NCI-H82 treated with DMSO at 0.1 percent for 48 hours (cell line): ENCODE data around the gene PROK1.

Experiments
- DNase-seq: peaks from one replicate; lab custom pipeline; 2025; ENCODE audit not compliant: unreplicated experiment; lab: John Stamatoyannopoulos, UW

Gene PROK1

GRCh38 chr1:110464340-110464739 lies 13.4 kb downstream of the PROK1 start:
- DNase-seq = no peak

DNA sequence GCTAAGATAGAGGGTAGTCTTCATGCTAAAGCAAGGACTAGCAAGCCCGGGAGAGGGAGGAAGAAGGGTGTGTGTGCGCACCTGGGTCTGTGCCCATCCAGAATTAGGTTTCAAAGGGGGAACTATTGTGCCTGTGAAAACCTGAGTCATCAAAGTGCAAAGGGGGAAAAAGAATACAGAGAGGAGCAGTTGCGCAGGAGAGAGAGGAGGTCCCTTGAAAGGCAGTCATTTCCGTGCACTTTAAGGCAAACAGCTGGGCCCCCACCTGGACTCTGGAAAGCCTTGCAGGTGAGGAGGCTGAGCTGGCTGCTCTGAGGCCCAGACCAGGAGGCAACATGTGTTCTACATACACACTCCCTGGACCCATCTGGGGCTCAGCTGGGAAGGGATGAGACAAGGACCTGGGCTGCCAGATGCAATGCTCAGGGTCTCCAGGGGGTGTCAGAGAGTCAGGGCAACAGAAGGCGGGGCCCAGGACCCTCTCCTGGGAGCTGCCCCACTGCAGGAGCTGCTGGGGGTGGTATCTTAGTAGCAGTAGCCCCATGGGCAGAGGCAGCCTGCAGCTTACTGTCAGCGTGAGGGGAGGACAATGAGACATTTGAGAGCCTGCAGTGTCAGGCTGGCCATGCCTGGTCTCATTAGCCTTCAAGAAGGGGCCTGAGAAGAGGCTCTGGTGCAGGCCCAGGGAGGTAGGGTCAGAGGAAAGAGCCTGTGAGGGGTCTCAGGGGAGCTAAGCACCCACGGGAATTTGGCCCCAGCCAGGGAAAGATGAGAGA lies 14.3 kb downstream of the PROK1 start:
- DNase-seq = peak; percentile 30

DNA sequence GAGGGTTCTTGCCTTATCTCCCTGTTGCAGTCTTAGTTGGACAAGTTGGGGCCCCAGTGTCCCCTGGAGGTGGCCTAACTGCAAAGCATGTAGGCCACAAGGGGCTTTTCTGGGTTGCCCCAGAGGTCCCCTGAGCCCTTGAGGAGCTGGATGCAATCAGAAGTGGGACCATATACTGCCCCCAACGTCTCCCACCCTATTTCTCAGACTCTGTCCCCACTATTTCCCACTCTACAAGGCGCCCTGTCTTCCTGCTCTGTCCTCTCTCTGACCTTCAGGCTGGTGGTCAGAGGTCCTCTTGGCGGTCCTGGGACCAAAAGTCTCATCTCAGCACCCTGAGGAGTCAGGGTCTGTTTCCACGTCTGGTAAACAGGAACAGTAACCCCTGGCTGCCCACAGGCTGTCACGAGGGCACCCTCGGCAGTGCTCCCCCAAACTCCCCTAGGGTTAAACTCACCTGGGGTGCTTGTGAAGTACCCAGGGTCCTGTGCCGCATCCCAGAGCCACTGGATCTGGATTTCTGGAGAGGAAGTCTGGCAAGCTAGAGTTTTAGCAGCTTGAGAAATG lies 14.9 kb downstream of the PROK1 start:
- DNase-seq = no peak

GRCh38 chr1:110466646-110467280 lies 15.8 kb downstream of the PROK1 start:
- DNase-seq = no peak

- DNase-seq = no peak
Measured at GRCh38 chr1:110471131-110471530, 20.2 kb downstream of the PROK1 start.

- no peak for DNase-seq
Measured at GRCh38 chr1:110472546-110472945, 21.6 kb downstream of the PROK1 start.

GRCh38 chr1:110474444-110474843 lies 23.5 kb downstream of the PROK1 start:
- DNase-seq = no peak

DNA sequence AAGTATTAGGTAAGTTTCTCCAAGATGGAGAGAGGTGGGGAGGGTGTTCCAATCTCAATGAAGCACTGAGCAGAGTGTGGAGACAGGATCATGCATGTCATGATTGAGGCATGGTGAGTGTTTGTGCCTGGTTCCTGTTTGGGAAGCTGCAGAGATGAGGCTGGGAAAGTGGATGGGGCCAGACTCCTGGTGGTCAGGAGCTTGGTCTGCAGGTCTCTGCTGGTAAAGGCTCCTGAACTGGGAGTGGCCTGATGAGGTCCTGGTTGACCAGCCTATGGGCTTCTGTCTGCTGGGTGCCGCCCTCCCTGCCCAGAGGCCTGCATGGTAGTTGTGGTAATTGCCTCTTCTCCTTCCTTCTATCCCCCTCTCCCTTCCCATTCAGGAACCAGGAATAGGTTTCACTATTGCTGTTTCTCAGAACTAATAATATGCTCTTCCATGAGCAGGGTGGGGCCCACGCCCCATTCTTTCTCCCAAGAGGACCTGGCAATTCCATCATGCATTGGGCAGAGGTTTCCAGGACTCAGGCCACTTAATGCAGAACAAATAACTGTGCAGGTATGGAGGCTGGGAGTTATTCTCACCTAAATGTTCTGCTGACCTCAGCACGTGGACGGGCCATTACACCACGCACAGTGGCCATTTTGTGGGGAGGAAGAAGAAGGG lies 24.5 kb downstream of the PROK1 start:
- DNase-seq = no peak

GRCh38 chr1:110476028-110476765 lies 25.2 kb downstream of the PROK1 start:
- no peak for DNase-seq

DNA sequence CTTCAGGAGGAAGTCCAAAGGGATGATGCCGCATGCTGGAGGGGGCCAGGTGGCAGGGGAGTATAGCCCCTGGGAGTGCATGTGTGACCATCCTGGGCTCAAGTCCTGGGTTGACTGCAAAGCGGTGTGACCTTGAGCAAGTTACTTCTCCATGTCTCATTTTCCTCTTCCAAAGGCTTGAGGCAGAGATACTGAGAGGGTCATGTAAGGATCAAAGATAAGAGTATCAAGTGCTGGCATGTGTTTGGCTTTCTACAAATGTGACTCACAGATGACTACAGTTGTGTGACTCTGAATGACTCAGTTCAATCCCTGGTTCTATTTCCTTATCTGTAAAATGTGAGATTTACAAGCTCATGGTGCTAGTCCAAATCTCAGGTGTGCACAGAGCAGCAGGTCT lies 26.1 kb downstream of the PROK1 start:
- DNase-seq = no peak

DNA sequence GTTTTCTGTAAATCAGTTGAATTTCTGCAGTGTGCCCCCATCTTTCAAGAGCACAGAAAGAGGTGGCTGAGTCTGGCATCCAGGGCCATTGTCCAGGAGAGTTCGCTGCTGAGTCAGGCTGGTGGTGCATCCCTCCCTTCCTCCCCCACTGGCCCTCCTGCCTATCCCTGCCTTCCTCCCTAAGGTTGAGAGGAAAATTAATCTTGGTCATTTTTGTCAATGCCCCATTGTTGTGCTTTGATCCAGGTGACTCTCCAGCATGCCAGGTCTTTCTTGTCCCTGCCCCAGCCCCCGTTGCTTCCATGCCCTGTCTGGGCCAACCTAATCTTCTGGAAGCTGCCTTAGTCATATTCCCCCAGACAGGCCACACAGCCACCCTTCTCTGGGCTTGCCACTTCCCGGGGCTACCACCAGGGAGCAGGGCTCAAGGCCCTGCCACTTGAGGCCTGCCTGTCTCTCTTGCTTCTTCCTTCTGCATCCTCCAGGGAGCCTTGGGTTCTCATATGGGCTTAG lies 26.6 kb downstream of the PROK1 start:
- DNase-seq = no peak

DNA sequence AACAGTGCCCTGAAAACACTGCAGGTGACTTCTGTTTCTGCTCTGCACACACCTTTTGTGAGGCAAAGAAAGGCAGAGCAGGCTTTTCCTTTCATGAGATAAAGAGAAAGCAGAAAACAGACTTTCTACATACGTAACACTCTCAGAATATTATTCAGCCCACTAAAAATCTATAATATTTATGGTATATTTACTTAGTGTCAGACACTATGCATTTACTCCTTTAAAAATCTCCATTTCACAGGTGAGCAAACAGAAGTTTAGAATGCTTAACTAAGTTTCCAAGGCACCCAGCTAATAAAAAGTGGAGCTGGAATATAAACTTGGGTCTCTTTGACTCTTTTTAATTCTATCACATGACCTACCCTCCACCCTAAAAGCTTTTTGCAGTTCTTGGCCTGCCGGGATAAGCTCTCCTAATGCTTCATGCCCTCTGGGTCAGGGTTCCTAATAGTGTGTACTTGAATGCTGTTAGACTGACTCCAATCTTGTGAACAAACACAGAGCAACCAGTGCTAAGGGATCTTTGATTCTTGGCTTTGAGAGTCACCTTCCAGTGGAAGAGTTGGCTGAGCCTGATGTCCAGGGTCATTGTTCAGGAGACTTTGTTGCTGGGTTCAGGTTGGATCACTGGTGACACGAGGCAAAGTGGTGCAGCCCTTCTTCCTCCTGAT lies 27.2 kb downstream of the PROK1 start:
- peak; percentile 45 for DNase-seq

- DNase-seq = no peak
Measured at GRCh38 chr1:110478886-110479285, 27.9 kb downstream of the PROK1 start.

GRCh38 chr1:110480356-110481096 lies 29.6 kb downstream of the PROK1 start:
- DNase-seq = no peak

GRCh38 chr1:110481968-110482623 lies 31.1 kb downstream of the PROK1 start:
- DNase-seq = no peak

- DNase-seq = no peak
Measured at GRCh38 chr1:110482662-110483307, 31.8 kb downstream of the PROK1 start.

- DNase-seq = no peak
Measured at GRCh38 chr1:110483308-110483685, 32.3 kb downstream of the PROK1 start.

DNA sequence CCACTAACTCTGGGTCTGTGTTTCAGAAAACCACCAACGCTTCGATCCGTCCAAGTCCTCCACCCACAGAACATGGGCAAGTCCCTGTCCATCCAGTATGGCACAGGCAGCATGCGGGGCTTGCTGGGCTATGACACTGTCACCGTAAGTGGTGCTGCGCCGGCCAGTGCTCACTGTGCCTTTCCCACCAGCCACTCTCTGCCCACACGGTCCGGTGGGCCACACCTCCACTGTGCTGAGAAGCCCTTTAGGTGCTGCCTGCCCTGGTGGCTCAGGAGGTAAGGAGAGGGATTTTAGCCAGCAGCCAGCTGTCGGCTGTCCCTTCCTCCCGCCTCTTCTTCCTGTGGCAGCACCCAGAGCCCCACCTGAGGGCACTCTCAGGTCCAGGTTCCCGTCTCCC lies 33.9 kb downstream of the PROK1 start:
- no peak for DNase-seq

DNA sequence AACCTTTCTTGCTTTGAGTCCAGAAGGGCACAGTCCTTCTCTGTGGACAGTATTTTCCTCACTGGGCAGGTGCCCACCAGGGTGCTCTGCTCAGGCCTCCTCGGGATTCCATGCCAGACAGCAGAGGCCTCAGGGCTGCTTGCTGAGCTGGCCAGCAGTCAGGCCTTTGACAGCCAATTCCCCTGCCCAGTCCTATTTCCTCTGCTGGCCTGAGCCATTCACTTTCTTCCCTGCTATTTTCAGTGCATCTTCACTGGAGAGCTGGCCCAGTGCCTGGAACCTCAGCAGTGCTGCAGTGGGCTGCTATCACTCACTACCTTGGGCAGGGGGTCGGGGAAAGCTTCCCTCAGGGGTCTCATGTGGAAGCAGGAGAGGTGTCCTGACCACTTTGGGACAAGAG lies 34.8 kb downstream of the PROK1 start:
- DNase-seq = no peak
